ENCODE results near the gene SLC39A11.
"Not testable (repeated sequence)": the region's sequence is repeated elsewhere in the genome, so short reads cannot be mapped to it uniquely, and the experiment has no call there.

The SLC39A11 gene

GRCh38 chr17:72657467-72658317, 434.8 kb downstream of the SLC39A11 start:
- no peak for DNase-seq (ENCODE audit: low read depth)

- no peak for DNase-seq (ENCODE audit: low read depth)
Measured at GRCh38 chr17:72656130-72656763, 436.2 kb downstream of the SLC39A11 start.

DNA sequence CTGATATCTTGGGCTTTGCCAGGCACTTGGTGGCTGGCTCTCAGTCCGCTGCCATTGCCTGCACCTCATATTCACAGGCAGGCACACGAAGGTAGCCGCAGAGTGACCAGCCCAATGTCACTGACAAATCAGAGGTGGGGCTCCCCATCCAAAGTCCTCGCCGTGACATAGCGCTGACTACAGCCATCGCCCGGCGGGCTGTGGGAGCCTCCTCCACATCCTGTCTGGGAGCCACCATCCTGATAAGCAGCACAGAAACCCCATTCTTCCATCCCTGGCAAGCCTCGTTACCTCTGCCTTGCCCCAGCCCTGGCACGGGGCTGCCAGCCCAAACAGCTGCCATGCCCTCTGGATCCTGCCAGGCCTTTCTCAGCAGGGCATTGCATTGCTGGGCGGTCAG, 437.8 kb downstream of the SLC39A11 start:
- no peak for DNase-seq (ENCODE audit: low read depth)

DNA sequence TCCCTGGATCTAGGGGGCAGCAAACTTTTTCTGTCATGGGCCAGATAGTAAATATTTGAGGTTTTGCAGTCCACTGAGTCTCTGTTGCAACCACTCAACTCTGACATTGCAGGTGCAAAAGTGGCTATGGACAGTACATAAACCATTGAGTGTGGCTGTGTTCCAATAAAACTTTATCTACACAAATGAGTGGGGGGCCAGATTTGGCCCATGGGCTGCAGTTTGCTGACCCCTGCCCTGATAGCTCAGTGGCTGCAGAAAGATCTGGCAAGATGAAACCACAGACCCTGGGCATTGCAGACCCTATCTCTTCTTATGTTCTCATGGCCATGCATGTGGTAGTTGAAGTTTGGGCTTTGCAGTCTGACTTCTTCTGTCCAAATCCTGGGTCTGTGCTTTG, 440.5 kb downstream of the SLC39A11 start:
- DNase-seq (ENCODE audit: low read depth), result no peak

DNA sequence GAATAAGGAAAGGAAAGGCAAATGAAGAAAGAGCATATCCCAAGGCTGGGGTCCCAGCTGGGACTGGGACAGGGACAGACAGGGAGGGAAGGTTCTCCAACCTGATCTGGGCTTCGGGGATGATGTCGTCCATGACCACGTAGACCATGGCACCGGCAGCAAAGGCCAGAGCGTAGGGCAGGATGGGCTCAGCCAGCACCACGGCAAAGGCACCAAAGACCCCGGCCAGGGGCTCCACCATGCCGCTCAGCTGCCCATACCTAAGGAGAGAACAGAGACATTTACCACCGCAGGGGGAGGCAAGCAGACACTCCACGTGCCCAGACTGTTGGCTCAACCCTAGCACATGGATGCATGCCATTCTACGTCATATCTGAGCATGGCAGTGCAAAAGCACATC, 443.8 kb downstream of the SLC39A11 start:
- DNase-seq (ENCODE audit: low read depth), result no peak

- DNase-seq (ENCODE audit: low read depth), result no peak
Measured at GRCh38 chr17:72646176-72646575, 446.3 kb downstream of the SLC39A11 start.

GRCh38 chr17:72644492-72644891, 448.0 kb downstream of the SLC39A11 start:
- no peak for DNase-seq (ENCODE audit: low read depth)

GRCh38 chr17:72643575-72644216, 448.8 kb downstream of the SLC39A11 start:
- no peak for DNase-seq (ENCODE audit: low read depth)

DNA sequence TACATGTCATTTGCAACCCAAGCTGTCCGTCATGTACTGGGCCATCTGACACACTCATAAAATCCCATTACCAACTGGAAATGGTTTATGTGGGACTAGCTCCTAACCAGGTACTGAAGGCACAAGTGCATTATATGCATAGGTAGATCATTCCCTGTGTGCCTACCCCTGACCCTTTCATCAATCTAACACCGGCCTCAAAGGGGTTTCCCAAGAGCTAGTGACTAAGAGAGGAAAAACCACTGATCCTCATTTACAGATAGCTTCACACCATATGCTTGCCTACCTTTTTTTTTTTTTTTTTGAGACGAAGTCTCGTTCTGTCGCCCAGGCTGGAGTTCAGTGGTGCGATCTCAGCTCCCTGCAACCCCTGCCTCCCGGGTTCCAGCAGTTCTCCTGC, 449.8 kb downstream of the SLC39A11 start:
- DNase-seq (ENCODE audit: low read depth), result no peak

GRCh38 chr17:72640415-72641165, 451.9 kb downstream of the SLC39A11 start:
- DNase-seq (ENCODE audit: low read depth), result no peak

GRCh38 chr17:72639711-72640110, 452.8 kb downstream of the SLC39A11 start:
- no peak for DNase-seq (ENCODE audit: low read depth)

DNA sequence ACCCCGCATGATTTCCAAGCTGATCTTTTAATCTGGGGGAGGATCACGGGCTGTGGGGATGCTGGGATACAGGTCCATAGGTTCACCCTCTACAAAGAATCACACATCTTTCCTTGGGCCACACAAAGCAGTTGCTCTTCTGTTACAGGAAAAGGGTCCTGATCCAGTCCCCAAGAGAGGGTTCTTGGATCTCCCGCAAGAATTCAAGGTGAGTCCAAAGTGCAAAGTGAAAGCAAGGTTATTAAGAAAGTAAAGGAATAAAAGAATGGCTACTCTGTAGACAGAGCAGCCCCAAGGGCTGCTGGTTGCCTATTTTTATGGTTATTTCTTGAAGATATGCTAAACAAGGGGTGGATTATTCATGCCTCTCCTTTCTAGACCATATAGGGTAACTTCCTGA, 453.6 kb downstream of the SLC39A11 start:
- not testable (repeated sequence) for DNase-seq (ENCODE audit: low read depth)

DNA sequence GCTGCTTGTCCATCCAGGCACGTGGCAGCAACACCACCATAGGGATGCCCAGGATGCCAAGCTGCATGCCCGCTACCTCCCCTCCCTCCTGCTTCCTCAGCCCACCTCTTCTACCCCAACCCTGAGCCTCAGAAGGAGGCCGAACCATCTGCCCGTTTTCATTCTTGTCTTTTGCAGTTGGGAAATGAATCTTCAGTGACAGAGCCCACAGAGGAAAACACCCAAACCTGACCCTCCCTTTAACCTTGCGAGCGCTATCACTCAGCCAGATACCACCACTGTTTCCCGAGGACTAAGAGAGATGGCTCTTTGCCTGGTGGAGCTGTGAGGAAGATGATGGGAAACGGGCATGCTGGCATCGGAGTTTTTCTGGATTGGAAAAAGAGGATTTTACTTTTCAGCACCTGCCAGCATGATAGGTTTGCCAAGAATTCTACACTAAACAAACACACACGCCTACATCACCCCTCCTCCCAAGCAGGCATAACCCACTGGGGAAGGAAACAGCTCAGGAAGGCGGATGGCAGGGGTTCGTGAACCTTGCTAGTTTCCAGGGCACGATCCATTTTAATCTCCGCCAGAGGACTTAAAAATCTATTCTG, 457.4 kb downstream of the SLC39A11 start:
- no peak for DNase-seq (ENCODE audit: low read depth)

GRCh38 chr17:72634621-72635020, 457.9 kb downstream of the SLC39A11 start:
- DNase-seq (ENCODE audit: low read depth), result no peak

DNA sequence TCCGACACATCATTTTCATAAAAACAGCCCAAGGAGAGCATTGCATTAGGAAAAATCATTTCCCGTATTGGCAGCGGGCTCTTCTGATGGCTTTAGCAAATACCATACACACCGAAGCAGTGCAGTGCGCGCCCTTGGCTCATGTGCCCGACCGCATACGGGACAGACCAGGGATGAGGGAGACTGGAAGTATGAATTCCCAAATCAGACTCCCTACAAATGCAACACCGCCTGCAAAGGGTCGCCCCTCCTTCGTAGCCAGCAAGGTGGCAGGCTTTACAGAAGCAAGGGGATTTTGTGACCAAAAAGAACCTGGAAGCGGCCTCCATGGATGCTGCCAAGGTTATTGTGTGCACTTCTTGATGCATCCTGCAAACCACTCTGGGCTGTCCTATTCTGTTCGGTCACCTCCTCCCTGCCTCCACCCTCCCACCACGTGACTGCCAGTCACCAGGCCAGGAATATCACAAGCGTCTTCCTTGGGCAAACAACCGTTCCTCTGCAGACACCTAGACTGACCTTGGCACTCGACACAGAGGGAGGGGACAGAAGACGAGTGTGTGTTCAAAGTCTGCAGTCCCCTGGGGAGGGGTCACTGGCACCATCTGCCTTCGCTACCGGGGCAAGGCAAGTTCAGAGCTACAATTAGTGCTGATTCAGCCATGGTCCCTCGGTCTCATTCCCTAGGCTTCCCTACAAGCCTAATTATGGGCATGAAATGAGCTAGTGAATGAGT, 460.4 kb downstream of the SLC39A11 start:
- DNase-seq (ENCODE audit: low read depth), result no peak

- no peak for DNase-seq (ENCODE audit: low read depth)
Measured at GRCh38 chr17:72631568-72631948, 460.9 kb downstream of the SLC39A11 start.

GRCh38 chr17:72624652-72625051, 467.8 kb downstream of the SLC39A11 start:
- no peak for DNase-seq (ENCODE audit: low read depth)

DNA sequence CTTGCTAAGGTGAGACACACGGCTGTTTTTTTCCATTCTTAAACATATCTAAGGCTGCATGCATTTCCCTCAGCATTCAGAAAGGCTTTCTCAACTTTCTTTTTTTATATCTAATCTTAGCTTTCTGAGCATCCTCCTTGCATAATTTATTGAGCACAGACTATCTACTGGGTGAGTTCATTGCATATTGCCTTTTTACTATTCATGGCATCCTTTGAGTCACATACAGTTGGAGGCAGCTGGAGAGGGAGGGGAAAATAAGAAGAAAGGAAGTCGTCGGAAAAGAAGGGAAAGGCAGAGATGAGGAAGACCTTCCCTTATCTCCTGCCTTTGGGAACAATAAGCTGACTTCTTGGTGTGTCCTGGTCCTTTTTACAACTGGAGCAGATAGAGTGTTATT, 468.3 kb downstream of the SLC39A11 start:
- no peak for DNase-seq (ENCODE audit: low read depth)

- no peak for DNase-seq (ENCODE audit: low read depth)
Measured at GRCh38 chr17:72622661-72623433, 469.6 kb downstream of the SLC39A11 start.

DNA sequence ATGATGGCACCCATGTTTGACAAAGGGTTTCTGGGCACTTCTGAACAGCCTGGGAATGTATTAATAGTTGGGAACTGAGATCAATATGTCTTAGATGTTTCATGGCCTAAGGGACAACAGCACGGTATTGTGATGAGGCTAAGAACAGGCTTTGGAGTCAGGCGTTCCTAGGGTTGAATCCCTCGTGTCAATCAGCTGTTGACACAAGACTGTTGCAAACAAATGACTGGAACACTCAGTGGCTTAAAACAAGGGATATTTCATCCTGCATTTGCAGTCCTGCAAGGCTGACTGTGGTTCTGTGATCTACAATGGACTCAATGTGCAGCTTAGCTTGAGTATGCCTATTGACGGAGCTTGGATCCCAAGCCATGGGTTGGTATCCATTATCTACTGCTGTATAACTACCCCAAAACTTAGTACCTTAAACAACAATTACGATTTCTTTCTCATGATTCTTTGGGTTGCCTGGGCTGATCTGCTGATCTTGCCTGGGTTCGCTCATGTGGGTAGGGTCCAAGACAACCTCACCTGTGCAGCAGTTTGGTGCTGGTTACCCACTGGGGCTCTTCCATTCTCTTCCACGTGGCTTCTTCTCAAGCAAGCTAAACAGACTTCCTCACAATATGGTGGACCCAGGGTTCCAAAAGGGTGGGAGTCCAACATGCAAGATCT, 472.4 kb downstream of the SLC39A11 start:
- no peak for DNase-seq (ENCODE audit: low read depth)

Data from T follicular helper cell (primary cell).